OCI-LY7 (cell line): Measurements from ENCODE around the gene CXorf66. TPM values are rescaled to one million over a fixed set of nuclear protein-coding genes. Genes with fewer than 3 reads are reported as not detected.

Experiments used
- BruUV-seq: library from RNA; stranded (reverse); fragments of 400-500 nt; replicated peaks from 2 replicates; lab custom pipeline; 2021; lab: Mats Ljungman, UMichigan
- CTCF ChIA-PET: fragments of 300-600 bp; sonication (Branson Sonifier 250); formaldehyde crosslinking; loops from one replicate; lab custom pipeline; 2022; ENCODE audit warnings: antibody characterized with exemption; ENCODE audit not compliant: unreplicated experiment; lab: Charles Lee
- POLR2A ChIA-PET: fragments of 300-600 bp; sonication (Branson Sonifier 250); formaldehyde crosslinking; loops from one replicate; lab custom pipeline; 2022; ENCODE audit warnings: antibody characterized with exemption; lab: Charles Lee
- DNase-seq: peaks from one replicate; pipeline ENCODE4 v3.0.0-alpha.2; 2015; ENCODE audit warnings: low spot score
- H2AFZ ChIP-seq: fragments of 200-600 bp; sonication (generic), shearing (Covaris generic); 2 replicates; pipeline ENCODE4 v1.6.1; 2014; ENCODE audit warnings: mild to moderate bottlenecking, antibody characterized with exemption, low read length, moderate library complexity
- H3K27ac ChIP-seq: fragments of 200-600 bp; sonication (generic); 2 replicates; pipeline ENCODE4 v1.5.1; 2014; ENCODE audit warnings: mixed run types, low read depth, mild to moderate bottlenecking, moderate library complexity, low read length, inconsistent platforms; ENCODE audit not compliant: poor library complexity, severe bottlenecking
- H3K36me3 ChIP-seq: fragments of 200-600 bp; sonication (generic); 2 replicates; pipeline ENCODE4 v1.6.1; 2014; ENCODE audit warnings: mild to moderate bottlenecking, antibody characterized with exemption, low read length, moderate library complexity, mixed read lengths; ENCODE audit not compliant: insufficient read depth
- H3K4me1 ChIP-seq: fragments of 200-600 bp; sonication (generic); 2 replicates; pipeline ENCODE4 v1.5.1; 2014; ENCODE audit warnings: mild to moderate bottlenecking, low read length; ENCODE audit not compliant: insufficient read depth, poor library complexity, severe bottlenecking
- H3K4me2 ChIP-seq: fragments of 200-600 bp; sonication (generic); 2 replicates; pipeline ENCODE4 v1.6.1; 2014; ENCODE audit warnings: mild to moderate bottlenecking, low read length
- H3K4me3 ChIP-seq: fragments of 200-600 bp; sonication (generic); 2 replicates; pipeline ENCODE4 v1.5.1; 2014; ENCODE audit warnings: mild to moderate bottlenecking, low read depth, low read length; ENCODE audit not compliant: poor library complexity, severe bottlenecking
- H3K79me2 ChIP-seq: fragments of 200-600 bp; sonication (generic); 2 replicates; pipeline ENCODE4 v1.6.1; 2016; ENCODE audit warnings: low read depth, mild to moderate bottlenecking, low read length, moderate library complexity, mixed read lengths; ENCODE audit not compliant: insufficient read depth
- H3K9me2 ChIP-seq: fragments of 200-600 bp; sonication (generic); 2 replicates; pipeline ENCODE4 v1.6.1; 2016; ENCODE audit warnings: mild to moderate bottlenecking, low read length, mixed read lengths; ENCODE audit not compliant: insufficient read depth
- H3K9me3 ChIP-seq: fragments of 200-600 bp; sonication (generic); 2 replicates; pipeline ENCODE4 v1.6.1; 2014; ENCODE audit warnings: mild to moderate bottlenecking, mixed run types, low read length, mixed read lengths
- H4K20me1 ChIP-seq: fragments of 200-600 bp; sonication (generic); 2 replicates; pipeline ENCODE4 v1.6.1; 2014; ENCODE audit warnings: mild to moderate bottlenecking, antibody characterized with exemption, low read length, moderate library complexity, mixed read lengths; ENCODE audit not compliant: insufficient read depth
- CTCF ChIP-seq: fragments of 200-600 bp; sonication (generic); conservative IDR thresholded peaks from 2 replicates; pipeline ENCODE4 v1.5.1; 2014; ENCODE audit warnings: mild to moderate bottlenecking, antibody characterized with exemption, low read length, moderate library complexity, mixed read lengths
- EZH2phosphoT487 ChIP-seq: fragments of 200-600 bp; sonication (generic); IDR thresholded peaks from 2 replicates; pipeline ENCODE4 v1.6.1; 2018; ENCODE audit warnings: low read depth, borderline replicate concordance, mild to moderate bottlenecking, mixed run types, antibody characterized with exemption, low read length, moderate library complexity, mixed read lengths
- intact Hi-C: fragments of 100-400 bp; cut with micrococcal nuclease; formaldehyde crosslinking; loops from one replicate; pipeline ENCODE4 v1.10.0; 2022; ENCODE audit not compliant: unreplicated experiment
- total RNA-seq, 2 experiments: library from RNA; depleted of rRNA in 1 of 2; stranded (reverse); fragments of >200 nt in 1 of 2; shearing (Covaris generic) in 1 of 2; gene quantifications; 2 replicates each; pipeline ENCODE4 v1.2.3, GENCODE V29; 2014 to 2022

The CXorf66 gene
- total RNA-seq, 2 experiments from 2014 or later = not detected

- no peak for TF ChIP-seq CTCF
- TF ChIP-seq EZH2phosphoT487 = no peak
- ChIA-PET CTCF (no interaction called here), POLR2A (no interaction called here)
- Histone ChIP-seq H3K36me3 (no peaks in the 10 kb centered on the region), H3K9me2 (no peaks in the 10 kb centered on the region), H3K4me3 (no peak overlapping the region), H2AFZ (no peak overlapping the region), H3K79me2 (no peaks in the 10 kb centered on the region), H4K20me1 (no peaks in the 10 kb centered on the region), H3K9me3 (no peaks in the 10 kb centered on the region), H3K27ac (no peak overlapping the region), H3K4me1 (no peaks in the 10 kb centered on the region), H3K4me2 (no peak overlapping the region)
- no TSS peak for BruUV-seq
- intact Hi-C loops = no loop called here
- DNase-seq = no peak
Observed at GRCh38 chrX:139972629-139973624, 7.6 kb upstream of the CXorf66 start.

- Histone ChIP-seq H3K79me2 (no peaks in the 10 kb centered on the region), H3K9me2 (no peaks in the 10 kb centered on the region), H2AFZ (no peak overlapping the region), H3K27ac (no peak overlapping the region), H3K4me3 (no peak overlapping the region), H3K36me3 (no peaks in the 10 kb centered on the region), H3K4me1 (no peaks in the 10 kb centered on the region), H3K9me3 (no peaks in the 10 kb centered on the region), H4K20me1 (no peaks in the 10 kb centered on the region), H3K4me2 (no peak overlapping the region)
- DNase-seq = no peak
- intact Hi-C loops = no loop called here
- TF ChIP-seq EZH2phosphoT487 (no peak), CTCF (no peak)
- BruUV-seq = no TSS peak
- ChIA-PET POLR2A (no interaction called here), CTCF (no interaction called here)
Observed at GRCh38 chrX:139972113-139972512, 6.8 kb upstream of the CXorf66 start.

- Histone ChIP-seq H3K27ac (no peak overlapping the region), H3K4me3 (no peak overlapping the region), H3K4me1 (no peaks in the 10 kb centered on the region), H4K20me1 (no peaks in the 10 kb centered on the region), H3K36me3 (no peaks in the 10 kb centered on the region), H2AFZ (no peak overlapping the region), H3K4me2 (no peak overlapping the region), H3K9me2 (no peaks in the 10 kb centered on the region), H3K9me3 (no peaks in the 10 kb centered on the region), H3K79me2 (no peaks in the 10 kb centered on the region)
- CTCF ChIA-PET = no interaction called here
- POLR2A ChIA-PET = no interaction called here
- DNase-seq = no peak
- no TSS peak for BruUV-seq
- TF ChIP-seq CTCF (no peak), EZH2phosphoT487 (no peak)
- intact Hi-C loops = no loop called here
Observed at GRCh38 chrX:139971394-139971749, 6.1 kb upstream of the CXorf66 start.
